ENCODE data around the gene CD101.
A peak's percentile ranks its signal among the peaks of the same experiment; 100 is the strongest.

Gene CD101

DNA sequence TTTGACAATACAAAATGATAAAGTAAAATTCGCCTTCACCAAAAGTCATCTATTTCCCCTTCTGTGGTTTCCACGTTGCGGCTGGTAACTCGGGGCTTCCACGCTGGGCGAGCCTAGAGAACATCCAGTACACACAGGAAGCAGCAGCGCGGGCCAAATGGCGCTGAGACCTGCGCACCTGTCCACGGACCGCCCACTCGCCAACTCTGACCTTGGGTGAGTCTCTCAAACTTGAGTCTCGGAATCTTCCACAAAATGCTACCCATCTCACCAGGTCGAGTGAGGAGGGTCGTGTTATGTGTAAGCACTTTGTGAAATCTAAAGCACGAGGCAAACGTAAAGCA lies 57.7 kb downstream of the CD101 start:
- peak; percentile 32 for DNase-seq

DNA sequence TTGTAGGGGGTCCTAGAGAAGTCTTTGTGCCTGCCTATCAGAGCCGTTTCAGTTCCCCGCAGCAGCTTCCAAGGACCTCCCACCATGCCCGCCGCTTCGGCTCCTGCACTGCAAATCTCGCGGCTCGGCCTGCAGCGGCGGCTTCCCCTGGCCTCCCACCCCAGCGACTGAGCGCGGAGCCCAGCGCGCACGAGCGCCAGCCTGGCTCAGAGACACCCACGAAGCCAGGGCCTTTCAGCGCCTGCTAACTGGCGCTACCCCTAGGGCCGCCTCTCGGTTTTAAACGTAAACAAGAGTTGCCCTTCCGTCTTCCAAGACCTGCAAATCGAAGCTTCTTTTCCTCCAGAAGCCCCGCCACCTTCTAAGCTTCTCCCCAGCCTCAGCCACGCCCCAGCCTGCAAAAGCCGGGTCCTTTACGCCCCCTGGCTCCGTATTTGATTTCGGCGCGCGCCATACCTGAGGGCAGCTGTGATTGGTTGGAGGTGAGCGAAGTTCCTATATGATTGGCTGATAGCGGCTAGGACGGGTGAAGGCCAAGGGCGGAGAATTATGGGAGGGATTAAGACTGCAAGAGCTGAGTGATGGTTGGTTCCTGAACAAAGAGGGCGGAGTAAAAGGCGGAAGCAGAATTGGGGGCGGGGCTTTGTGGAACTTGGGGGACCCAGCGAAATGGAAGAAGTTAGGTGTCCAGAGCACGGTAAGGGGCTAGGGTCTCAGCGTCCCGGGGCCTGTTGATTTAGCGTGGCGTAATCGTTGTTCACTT lies 58.3 kb downstream of the CD101 start, which contains the start of gene TTF2:
TTF2 (plus strand) TSS at position 649 of the 763 bp plus-strand sequence; CDS start at position 670, 21 bp downstream.
- peak; percentile 90 for DNase-seq

DNA sequence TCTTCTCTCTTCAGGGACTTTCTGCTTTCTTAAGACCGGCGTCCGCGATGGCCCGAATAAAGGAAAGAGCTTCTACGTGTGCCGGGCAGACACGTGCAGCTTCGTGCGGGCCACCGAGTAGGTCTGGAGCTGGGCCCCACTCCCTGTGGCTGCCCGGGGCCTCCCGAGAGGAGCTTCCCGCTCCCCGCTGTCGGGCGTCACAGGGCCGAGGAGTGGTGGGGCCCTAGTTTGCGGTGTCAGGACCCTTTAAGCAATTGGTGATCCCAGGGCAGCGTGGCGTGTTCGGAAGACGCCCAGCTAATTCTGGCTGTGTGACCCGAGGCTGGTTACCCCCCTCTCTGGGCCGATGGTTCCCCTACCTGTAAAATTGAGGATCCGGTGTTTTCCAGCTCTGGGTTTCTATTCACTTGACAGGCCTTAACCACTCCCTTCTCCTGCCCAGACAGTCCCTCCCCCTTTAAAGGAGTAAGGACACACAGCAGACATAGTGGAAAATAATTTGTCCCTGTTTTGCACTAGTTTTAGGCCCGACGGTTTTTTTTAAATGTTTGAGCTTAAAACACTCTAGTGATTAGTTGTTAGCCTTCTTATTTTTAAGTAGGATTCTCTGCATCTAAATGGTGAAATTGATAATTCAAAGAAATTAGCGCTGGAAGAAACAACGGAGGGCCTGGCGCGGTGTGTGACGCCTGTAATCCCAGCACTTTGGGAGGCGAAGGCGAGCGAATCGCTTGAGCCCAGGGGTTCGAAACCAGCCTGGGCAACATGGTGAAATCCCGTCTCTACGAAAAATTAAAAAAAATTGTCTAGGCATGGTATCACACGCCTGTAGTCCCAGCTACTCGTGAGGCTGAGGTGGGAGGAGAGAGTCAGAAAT lies 59.1 kb downstream of the CD101 start:
- no peak for DNase-seq

DNA sequence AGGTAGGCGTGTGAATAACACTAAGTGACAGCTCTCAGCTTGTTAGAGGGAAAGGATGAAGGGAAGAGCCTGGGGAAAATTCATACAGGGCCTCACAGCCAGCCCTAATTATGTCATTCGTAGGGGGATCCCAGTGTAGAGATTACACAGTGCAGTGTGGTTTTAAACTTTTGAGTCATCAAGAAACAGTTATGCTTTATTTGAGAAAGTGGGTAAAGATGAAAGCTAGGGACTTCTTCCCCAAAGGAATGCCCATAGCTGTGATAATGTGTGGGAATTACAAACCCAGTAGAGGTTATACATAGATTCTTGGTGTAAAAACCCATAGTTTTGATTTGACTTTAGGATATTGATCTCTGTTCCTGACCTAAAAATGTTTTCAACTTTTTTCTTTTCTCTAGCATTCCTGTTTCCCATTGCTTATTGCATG lies 60.4 kb downstream of the CD101 start:
- no peak for DNase-seq

DNA sequence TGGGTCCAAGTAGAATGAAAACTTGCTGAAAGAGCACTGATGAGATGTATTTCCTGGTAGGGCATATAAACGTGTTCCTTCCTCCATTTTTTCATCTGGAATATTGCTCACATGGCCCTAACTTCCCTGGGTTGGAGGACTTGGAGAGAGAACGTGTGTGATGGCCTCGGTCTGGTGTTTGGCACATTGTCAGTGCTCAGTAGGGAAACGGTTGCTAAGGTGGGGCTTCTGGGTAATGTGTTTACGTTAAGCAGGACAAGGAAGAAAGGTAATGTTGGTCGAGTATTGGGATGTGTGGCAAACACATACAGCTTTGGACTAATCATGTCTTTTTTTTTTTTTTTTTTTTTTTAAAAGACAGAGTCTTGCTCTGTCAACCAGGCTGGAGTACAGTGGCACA lies 64.8 kb downstream of the CD101 start:
- no peak for DNase-seq

DNA sequence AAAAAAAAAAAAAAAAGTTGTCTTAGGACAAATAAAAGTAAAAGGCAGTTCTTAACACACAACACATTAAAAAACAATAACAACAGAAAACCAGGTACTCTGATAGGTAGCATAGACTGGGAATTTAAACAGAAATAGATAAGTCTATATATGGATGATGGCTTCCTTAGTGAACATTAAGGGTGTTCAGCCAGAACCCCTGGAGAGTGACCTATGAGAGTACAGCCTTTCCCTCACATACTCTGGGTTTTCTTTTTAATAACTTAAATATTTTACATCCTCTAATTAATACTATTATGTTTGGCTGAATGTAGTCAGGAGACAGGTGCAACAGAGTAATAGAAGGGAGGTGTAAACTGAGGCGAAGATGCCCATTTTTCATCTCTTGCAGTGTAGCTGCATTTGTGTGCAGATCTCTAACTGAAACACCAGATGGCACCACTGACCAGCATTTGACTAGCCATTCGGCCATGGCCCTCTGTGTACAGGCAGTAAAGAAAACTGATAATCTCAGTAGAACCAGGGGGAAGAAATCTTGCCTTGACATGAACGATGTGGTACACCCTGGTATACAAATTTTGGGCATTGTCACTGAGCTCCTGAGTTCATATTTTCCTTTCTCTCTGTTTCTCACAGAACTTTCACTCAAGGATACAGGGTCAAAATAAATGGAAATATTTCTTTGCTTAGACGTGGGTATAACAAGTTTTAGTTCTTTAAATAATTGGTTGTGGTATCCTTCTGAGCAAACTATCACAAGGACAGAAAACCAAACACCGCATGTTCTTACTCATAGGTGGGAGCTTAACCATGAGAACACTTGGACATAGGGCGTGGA lies 66.2 kb downstream of the CD101 start:
- DNase-seq: no peak

DNA sequence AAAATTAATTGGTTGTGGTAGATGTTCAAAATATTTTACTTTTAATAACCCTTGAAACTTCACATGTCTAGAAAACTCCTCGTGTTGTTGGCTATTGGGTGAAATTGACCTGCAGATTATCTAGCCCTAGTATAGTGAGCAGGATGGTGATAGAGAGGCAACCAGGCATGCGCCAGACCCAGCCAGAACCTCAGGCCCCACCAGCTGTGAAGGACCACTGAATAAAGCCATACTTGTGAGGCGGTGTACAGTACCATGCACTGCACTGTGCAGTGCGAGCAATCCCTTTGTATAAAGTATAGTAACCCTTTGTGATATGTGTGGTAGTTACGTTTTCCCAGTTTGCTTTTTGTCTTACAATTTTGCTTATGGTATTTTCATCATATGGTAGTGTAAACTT lies 67.0 kb downstream of the CD101 start:
- DNase-seq: no peak

DNA sequence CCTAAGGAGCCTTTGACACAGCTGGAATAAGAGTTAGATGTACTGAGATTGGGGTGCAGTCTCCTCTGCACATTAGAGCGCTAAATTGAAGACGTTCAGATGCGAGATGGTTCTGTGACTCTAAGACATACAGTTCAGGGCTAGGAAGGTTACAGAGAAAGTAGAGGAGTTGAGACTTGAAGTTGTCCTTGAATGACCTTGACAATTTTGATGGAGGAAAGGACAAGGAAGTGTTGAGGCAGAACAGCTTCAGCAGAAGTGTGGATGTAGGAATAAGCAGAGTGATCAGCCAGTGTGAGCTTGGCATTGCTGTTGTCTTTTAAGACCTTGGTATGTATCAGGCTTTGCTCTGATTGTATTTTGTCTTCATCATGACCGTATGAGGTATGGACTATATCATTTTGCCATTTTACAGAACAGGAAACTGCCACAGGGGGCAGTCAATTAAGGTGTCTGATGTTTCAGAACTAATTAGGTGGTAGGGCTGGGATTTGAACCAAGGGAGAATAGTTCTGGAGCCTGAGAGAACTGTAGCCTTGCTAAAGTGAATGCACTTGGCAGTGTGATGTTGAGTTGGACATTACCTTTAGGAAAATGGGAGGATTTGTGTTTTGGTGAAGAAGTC lies 67.8 kb downstream of the CD101 start:
- DNase-seq: no peak

DNA sequence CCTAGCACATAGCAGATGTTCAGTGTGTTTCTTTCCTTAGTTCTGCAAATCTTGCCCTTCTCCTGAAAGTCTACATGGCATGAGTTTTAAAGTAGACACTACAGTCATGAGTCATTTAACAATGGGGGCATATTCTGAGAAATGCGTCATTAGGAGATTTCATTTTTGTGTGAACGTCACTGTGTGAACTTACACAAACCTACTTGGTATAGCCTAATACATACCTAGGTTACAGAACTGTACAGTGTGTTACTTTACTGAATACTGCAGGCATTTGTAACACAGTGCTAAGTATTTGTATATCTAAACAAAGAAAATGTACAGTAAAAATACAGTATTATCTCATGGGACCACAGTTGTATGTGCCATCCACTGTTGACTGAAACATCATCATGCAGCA lies 68.6 kb downstream of the CD101 start:
- DNase-seq: no peak

DNA sequence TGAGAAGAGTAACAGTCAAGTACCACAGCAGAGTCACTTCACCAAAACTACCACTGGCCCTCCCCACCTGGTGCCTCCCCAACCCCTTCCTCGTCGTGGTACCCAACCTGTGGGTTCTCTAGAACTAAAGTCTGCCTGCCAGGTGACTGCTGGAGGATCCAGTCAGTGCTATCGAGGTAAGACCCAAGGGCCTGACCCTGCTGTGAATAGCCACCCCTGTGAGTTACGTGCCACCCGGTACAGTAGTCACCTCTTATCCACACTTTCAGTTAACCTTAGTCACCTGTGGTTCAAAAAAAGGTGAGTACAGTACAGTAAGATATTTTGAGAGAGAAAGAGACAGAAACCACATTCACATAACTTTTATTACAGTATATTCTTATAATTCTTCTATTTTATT lies 75.1 kb downstream of the CD101 start:
- DNase-seq: no peak

DNA sequence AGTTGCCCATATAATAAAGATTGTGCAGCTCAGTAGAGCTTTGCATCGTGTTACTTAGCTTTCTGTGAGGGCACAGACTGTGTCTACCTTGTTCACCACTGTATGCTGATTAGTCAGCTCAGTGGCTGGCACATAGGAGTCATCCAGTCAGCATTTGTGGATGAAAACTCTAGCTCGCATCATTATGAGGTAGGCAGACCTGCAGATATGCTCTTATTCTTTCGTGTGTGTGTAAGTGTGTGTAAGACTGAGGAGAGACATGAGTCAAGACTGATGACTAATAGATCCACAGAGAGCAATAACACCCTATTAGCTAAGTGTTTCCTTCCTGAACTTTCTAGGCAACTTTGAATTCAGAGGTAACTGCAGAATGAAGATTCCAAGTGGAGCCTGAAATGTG lies 75.7 kb downstream of the CD101 start:
- no peak for DNase-seq

DNA sequence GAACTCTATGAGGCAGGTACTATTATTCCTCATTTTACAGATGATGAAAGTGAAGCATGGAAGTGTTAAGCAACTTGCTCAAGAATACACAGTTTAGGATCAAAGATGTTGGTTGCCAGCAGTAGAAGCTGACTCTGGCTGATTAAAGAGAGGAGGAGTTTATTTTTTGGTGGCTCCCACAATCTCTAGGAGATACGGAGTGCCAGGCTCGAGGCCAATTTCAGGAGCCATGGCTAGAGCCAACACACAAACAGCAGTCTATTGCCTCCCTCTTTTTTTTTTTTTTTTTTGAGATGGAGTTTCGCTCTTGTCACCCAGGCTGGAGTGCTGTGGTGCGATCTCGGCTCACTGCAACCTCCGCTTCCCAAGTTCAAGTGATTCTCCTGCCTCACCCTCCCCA lies 78.2 kb downstream of the CD101 start:
- no peak for DNase-seq

DNA sequence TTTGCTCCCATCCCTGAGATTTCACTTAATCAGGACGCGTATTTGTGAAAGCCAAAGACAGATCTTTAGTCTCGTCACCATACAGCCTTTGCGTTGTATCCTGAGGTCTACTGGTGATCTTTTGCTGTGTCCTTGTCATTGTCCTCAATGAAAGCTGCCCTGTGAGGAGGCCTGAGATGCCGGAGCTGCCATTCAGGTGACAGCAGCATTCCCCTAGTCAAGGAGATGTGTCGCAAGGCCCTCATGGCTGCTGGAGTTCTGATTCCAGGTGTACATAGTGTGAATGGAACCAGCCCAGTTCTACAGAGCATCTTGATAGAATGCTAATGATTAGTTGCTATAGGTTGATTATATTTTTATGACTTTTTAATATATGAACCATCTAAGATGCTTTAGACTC lies 82.7 kb downstream of the CD101 start:
- DNase-seq: no peak

Data from activated CD4-positive, alpha-beta T cell treated with anti-CD3 and anti-CD28 coated beads for 1 hour (primary cell).